ENCODE data around the gene FGG.

FGG gene

GRCh38 chr4:154612472-154613414 lies at the start of gene FGG:
Gene FGG (minus strand): TSS chr4:154612656. CDS start chr4:154612609, 47 bp downstream.
- DNase-seq (ENCODE audit: low spot score) (no peak), FAIRE-seq (no peak)

DNA sequence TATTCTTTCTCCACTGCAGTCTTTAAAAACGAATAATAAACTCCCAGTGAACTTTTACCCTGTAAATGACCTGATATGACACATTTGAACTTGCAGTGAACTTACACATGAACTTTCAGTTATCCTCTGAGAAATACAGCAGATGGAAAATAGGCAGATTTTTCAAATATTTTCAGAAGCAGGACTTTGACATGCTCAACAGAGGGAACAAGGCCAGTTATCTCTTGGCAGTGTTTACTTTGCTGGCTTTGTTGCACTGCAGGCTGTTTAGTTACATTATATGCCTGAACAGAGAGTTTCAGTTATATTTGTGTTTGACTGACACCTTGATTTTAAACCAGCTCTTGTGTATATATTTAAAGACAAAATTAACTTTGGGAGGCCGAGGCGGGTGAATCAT lies 47.6 kb upstream of the FGG start:
- FAIRE-seq (no peak), DNase-seq (ENCODE audit: low spot score) (no peak)

DNA sequence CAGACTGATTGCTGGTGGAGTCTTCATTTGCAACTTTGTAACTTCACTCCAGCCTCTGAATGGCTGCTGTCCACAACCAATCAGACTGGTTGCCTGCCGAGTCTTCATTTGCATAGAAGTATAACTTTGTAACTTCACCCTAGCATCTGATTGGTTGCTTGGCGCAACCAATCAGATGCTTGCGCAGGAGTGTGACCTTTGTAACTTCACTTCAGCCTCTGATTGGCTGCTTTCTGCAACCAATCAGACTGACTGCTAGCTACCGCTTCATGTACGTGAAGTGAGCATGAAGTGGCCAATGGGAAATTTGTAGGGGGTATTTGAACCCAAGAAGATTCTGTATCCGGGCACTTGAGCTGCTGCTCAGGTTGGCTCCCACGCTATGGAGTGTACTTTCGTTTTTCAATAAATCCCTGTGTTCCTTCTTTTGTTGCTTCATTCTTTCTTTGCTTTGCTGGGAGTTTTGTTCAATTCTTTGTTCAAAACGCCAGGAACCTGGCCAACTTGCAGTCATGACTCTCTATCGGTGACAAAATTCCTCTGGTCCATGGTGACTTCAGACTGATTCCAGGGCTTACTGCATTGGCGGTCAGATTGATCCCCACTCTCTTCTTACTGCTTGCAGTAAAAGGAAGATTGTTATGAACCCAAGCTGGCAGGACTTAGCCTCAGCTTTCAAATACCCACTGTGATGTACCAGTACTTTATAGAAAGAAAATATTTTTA lies 46.4 kb upstream of the FGG start:
- FAIRE-seq: no peak
- no peak for DNase-seq (ENCODE audit: low spot score)

GRCh38 chr4:154643493-154643892 lies 31.0 kb upstream of the FGG start:
- FAIRE-seq (no peak), DNase-seq (ENCODE audit: low spot score) (no peak)

GRCh38 chr4:154642373-154643009 lies 30.0 kb upstream of the FGG start:
- DNase-seq (ENCODE audit: low spot score): no peak
- FAIRE-seq: no peak

- DNase-seq (ENCODE audit: low spot score): no peak
- no peak for FAIRE-seq
These were observed 28.5 kb upstream of the FGG start for GRCh38 chr4:154640999-154641398.

DNA sequence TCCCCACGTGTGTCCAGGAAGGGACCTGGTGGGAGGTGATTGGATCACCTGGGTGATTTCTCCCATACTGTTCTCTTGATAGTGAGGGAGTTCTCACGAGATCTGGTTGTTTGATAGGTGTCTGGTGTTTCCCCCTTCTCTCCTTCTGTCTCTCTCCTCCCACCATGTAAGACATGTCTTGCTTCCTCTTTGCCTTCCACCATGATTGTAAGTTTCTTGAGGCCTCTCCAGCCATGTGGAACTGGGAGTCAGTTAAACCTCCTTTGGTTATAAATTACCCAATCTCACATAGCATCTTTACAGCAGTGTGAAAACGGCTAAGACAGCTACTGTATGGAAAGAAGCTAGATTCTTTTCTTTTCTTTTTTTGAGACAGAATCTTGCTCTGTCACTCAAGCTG lies 21.6 kb upstream of the FGG start:
- FAIRE-seq (no peak), DNase-seq (ENCODE audit: low spot score) (no peak)

DNA sequence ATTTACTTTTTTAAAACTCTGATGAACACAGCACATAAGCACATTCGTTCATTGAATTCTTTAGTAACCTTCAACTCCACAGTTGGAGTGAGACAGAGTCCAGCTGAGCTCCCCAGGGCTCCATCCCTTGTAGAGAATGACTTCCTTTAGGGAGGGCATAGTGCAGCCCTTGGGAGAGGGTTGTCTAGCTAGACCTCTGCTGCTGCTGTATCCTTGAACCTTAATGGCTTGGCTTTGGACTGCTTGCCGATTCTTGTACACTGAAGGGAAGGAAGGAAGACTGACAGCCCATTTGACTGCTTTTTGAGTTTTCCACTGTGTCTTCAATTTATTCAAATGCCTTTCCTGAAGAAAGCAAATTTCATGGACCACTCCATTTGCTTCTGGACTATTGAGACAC lies 19.4 kb upstream of the FGG start:
- no peak for FAIRE-seq

GRCh38 chr4:154630324-154630723 lies 17.9 kb upstream of the FGG start:
- DNase-seq (ENCODE audit: low spot score): no peak
- FAIRE-seq: no peak

More for the DNA sequence above, 19.4 kb upstream of the FGG start:
- no peak for DNase-seq (ENCODE audit: low spot score)

DNA sequence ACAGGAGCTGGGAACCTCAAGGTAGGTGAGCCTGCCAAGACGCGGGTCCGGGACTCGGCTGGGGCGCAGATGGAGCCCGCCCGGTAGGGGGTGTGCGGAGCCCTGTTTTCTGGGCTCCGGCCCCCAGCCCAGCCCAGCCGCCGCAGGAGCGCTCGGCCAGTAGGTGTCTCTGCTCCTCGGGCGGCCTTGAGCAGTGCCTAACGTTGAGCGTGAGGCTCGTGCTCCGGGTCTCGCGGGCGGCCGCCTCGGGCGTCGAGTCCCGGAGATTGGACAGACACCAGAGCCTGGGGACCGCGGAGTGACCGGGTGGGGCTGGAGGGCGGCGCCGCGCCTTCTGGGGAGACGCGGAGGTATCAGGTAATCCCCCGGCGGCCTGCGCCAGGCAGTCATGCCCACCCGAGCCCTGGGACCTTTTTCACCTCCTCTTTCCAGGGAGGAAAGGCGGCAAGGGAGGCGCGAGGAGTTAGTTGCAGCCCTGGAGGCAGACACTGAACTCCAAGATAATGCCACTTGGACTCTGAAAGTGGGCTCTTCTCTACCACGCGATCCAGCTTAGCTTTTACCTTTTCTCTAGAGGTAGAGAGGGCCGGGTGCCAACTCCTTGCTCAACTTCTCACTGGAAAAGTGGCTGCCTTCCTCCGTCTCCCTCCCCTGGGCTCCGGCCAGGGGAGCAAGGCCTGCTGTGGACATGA lies 14.5 kb upstream of the FGG start:
- FAIRE-seq (no peak), DNase-seq (ENCODE audit: low spot score) (no peak)

DNA sequence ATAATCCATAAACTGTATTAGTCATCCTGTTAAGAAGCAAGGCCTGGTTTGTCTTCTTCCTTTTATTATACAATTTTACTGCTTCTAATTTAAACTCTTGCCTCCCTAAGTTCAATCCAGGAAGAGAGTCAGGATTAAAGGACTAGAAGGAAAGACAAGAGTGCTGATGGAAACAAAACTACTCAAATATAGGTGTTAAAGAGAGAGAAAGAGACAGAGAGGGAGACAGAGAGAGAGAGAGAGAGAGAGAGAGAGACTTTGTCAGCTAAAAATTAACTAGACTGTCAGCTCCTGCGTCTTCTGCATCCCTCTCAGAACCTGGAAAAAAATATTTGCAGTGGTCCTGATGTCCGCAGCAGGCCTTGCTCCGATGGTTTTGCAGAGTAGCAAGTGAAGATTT lies 13.5 kb upstream of the FGG start:
- no peak for DNase-seq (ENCODE audit: low spot score)
- FAIRE-seq: no peak

- no peak for DNase-seq (ENCODE audit: low spot score)
- FAIRE-seq: no peak
These were observed 11.5 kb upstream of the FGG start for GRCh38 chr4:154623995-154624394.

GRCh38 chr4:154623436-154623835 lies 11.0 kb upstream of the FGG start:
- FAIRE-seq (no peak), DNase-seq (ENCODE audit: low spot score) (no peak)

DNA sequence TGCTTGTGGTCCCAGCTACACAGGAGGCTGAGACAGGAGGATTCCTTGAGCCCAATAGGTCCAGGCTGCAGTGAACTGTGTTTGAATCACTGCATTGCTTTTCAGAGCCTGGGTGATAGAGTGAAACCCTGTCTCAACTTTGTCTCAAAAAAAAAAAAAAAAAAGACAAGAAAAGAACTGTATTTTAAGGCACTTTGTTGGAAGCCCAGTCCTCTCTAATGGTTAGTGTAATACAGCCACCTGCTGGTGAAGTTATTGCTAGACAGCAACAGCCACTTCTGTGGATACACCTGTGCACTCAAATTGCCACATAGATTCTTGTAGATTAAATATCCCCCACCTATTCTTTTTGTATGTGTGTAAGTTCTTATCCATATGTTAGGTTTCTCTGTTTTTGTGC lies 10.1 kb upstream of the FGG start:
- FAIRE-seq (no peak), DNase-seq (ENCODE audit: low spot score) (peak; percentile 60)

GRCh38 chr4:154620111-154620510 lies 7.7 kb upstream of the FGG start:
- no peak for FAIRE-seq

DNA sequence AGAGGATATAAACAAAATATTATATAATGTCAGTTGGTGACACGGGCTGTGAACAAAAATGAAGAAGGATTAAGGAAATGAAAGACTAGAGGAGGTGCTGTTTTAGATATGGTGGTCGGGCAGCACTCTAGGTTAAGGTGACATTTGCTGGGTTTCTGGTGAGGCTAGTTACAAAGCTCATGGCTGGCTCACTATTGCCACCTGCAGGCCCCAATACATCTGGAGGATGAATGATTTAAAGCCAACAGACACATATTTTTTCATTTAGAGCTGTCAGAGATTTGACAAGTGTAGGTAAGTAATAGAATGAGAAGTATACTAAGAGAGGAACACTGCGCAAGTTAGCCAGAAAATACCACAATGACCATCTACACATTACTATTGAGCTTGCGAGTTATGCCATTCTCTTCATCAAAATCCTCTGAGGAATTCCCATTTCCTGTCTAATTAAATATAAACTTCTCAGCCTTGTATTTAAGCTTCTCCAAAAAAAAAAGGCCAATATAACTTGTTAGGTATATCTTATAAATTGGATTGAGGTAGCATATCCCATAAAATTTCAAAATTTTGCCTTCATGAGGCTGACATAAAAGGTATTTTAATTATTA lies 6.4 kb upstream of the FGG start:
- FAIRE-seq (no peak), DNase-seq (ENCODE audit: low spot score) (peak; percentile 57)

More at GRCh38 chr4:154620111-154620510, 7.7 kb upstream of the FGG start:
- no peak for DNase-seq (ENCODE audit: low spot score)

DNA sequence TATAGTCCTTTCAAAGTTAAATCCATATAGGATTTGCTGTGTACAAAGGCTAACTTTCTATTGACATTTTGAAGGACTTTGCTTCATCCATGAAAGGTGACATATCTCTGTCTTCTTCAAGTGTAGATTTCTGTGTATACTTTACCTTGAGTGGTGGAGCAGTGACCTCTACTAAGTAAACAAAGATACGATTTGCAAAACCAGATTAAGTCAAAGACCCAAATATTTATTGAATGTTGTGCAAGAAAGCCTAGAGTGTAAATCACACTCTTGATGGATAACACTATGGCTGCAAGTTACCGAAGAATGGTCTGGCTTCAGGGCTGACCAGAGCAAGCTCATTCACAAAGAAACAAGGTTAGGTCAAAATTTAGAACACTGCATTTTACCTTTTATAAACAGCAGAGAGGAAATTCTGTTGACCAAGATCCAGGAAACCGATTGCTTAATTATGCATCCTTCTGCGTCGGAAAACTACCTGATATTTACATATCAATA lies 5.4 kb upstream of the FGG start:
- FAIRE-seq (no peak), DNase-seq (ENCODE audit: low spot score) (no peak)

DNA sequence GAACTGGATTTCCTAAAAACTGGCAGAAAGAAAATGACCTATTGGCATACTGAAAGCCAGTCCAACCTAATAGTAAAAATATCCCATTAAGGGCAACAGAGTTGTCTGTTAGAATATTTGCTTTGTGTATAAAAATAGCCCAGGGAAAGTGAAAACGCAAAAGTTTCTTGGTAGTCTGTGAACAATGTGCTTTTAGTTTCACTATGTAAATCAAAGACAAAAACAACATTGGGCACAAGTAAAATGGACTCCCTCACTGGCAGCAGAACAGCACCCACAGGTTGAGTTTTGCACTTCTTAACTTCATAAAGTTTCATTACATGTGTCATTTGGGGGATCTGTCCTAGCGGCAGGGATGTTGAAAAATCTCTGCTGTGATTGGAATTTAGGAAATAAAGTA lies 4.3 kb upstream of the FGG start:
- DNase-seq (ENCODE audit: low spot score): no peak
- no peak for FAIRE-seq

GRCh38 chr4:154616287-154616686 lies 3.8 kb upstream of the FGG start:
- FAIRE-seq (no peak), DNase-seq (ENCODE audit: low spot score) (no peak)

DNA sequence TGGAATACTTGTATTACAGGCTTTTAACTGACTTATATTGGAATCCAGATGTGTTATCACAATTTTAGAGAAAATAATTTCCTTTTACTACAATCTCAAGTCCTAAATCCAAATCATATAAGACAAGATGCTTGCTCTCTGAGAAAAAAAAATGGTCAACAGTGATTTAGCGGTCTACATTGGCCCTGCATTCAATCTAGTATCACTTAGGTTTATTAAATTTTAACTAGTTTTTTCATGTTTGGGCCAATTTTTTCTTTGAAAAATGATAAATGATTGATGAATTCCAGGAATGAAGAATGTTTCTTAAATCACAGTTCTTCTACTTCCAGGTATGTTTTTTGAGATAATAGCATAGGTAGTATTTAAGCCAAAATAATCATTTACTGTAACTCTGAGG lies 2.8 kb upstream of the FGG start:
- no peak for FAIRE-seq
- DNase-seq (ENCODE audit: low spot score): no peak

DNA sequence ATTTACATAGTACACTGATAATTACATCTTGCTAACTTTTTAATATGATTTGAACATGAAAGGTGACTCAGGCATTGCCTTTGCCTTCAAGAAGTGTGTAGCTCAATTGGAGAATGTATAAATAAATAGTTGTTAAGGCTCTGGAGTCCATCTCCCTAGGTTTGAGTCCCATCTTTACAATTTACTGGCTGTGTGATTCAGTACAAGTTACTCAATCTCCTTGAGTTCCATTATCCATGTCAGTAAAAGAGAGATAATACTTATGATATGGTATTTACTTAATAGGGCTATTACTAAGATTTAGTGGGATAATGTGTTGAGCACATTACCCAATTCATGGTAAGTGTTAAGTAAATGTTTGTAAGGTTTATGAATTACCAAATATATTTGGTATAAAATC lies 1.9 kb upstream of the FGG start:
- DNase-seq (ENCODE audit: low spot score) (no peak), FAIRE-seq (no peak)
